ENCODE results near the gene MAPK6.

DNA sequence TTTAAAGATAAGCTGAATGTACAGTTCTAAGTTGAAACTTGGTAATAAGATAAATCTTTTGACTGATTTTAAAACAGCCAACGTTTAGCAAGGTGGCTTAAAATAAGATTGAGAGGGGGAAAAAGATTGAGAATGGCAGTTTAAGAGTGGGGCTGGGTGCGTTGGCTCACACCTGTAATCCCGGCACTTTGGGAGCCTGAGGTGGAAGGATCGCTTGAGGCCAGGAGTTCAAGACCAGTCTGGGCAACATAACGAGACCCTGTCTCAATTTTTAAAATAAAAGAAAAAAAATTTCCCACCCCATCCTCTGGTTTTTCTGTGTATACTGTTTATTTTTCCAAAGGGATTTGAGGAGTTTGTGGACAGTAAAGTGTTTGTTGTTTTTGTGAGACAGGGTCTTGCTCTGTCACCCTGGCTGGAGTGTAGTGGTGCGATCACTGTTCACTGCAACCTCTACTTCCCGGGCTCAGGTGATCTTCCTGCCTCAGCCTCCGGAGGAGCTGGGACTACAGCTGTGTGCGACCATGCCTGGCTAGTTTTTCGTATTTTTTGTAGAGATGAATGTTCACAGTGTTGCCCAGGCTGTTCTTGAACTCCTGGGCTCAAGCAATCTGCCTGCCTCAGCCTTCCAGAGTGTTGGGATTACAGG is 3.0 kb downstream of the MAPK6 start:
- TF ChIP-seq, protein P1, sequence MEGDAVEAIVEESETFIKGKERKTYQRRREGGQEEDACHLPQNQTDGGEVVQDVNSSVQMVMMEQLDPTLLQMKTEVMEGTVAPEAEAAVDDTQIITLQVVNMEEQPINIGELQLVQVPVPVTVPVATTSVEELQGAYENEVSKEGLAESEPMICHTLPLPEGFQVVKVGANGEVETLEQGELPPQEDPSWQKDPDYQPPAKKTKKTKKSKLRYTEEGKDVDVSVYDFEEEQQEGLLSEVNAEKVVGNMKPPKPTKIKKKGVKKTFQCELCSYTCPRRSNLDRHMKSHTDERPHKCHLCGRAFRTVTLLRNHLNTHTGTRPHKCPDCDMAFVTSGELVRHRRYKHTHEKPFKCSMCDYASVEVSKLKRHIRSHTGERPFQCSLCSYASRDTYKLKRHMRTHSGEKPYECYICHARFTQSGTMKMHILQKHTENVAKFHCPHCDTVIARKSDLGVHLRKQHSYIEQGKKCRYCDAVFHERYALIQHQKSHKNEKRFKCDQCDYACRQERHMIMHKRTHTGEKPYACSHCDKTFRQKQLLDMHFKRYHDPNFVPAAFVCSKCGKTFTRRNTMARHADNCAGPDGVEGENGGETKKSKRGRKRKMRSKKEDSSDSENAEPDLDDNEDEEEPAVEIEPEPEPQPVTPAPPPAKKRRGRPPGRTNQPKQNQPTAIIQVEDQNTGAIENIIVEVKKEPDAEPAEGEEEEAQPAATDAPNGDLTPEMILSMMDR (conservative IDR thresholded peaks at IDR 0.05; ENCODE audit: low read depth, low read length), result no peak
- TF ChIP-seq, protein P2, sequence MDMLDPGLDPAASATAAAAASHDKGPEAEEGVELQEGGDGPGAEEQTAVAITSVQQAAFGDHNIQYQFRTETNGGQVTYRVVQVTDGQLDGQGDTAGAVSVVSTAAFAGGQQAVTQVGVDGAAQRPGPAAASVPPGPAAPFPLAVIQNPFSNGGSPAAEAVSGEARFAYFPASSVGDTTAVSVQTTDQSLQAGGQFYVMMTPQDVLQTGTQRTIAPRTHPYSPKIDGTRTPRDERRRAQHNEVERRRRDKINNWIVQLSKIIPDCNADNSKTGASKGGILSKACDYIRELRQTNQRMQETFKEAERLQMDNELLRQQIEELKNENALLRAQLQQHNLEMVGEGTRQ (IDR thresholded peaks at IDR 0.05; ENCODE audit: low read depth, low read length), result no peak
- TF ChIP-seq MXI1 (IDR thresholded peaks at IDR 0.05; ENCODE audit: borderline replicate concordance, low read depth, low read length), result no peak
- TF ChIP-seq NFE2L2 (IDR thresholded peaks at IDR 0.05; ENCODE audit: low read depth, low read length), result no peak
- TF ChIP-seq POLR2A (IDR thresholded peaks at IDR 0.05; ENCODE audit: low read depth, low read length), result no peak
- no peak for TF ChIP-seq RFX5 (IDR thresholded peaks at IDR 0.05; ENCODE audit: low read depth, low read length)
- TF ChIP-seq BHLHE40 (IDR thresholded peaks at IDR 0.05; ENCODE audit: low read depth, low read length), result no peak
- no peak for TF ChIP-seq MAZ (IDR thresholded peaks at IDR 0.05; ENCODE audit: borderline replicate concordance, low read depth, low read length)
- TF ChIP-seq SMC3 (IDR thresholded peaks at IDR 0.05; ENCODE audit: low read depth, low read length), result no peak
- no peak for TF ChIP-seq CHD1 (IDR thresholded peaks at IDR 0.05; ENCODE audit: low read depth, low read length)

All from IMR-90 (cell line).